Measurements from ENCODE around the gene RHBDF1.
A peak's percentile ranks its signal among the peaks of the same experiment; 100 is the strongest.

Gene RHBDF1

DNA sequence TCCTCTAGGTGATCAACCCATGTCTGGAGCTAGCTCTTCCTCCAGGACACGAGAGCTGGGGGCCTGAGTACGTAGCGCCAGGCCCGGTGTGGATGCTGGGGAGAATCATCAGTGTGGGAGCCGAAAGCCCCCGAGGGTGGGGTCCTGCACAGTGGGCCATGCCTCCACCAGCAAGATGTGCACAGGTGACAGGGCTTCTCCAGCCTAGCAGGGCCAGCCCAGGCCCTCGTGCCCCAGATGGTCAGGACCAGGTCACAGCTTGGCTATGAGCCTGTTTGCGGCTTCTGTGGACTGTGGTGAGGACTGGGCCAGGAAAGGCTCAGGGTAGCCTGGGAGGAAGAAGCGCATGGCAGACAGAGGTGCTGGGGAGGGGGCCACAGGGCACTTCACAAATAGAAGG lies 13.4 kb upstream of the RHBDF1 start:
- Histone ChIP-seq H3K27me3 (replicated peaks) (no peaks in the 10 kb centered on the region), H3K4me3 (ENCODE audit: low read depth, low read length) (no peak overlapping the region), H3K27ac (no peak overlapping the region), H3K36me3 (replicated peaks) (peaks cover 55% of the 10 kb centered on the region)
- TF ChIP-seq, protein P1, sequence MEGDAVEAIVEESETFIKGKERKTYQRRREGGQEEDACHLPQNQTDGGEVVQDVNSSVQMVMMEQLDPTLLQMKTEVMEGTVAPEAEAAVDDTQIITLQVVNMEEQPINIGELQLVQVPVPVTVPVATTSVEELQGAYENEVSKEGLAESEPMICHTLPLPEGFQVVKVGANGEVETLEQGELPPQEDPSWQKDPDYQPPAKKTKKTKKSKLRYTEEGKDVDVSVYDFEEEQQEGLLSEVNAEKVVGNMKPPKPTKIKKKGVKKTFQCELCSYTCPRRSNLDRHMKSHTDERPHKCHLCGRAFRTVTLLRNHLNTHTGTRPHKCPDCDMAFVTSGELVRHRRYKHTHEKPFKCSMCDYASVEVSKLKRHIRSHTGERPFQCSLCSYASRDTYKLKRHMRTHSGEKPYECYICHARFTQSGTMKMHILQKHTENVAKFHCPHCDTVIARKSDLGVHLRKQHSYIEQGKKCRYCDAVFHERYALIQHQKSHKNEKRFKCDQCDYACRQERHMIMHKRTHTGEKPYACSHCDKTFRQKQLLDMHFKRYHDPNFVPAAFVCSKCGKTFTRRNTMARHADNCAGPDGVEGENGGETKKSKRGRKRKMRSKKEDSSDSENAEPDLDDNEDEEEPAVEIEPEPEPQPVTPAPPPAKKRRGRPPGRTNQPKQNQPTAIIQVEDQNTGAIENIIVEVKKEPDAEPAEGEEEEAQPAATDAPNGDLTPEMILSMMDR (IDR thresholded peaks at IDR 0.05; ENCODE audit: low read depth, low read length, missing control alignments) = no peak
- DNase-seq = no peak
- in situ Hi-C loops (cut with HindIII; ENCODE audit: low pct_ligation_motif_present, low sequenced_read_pairs) = no loop called here

DNA sequence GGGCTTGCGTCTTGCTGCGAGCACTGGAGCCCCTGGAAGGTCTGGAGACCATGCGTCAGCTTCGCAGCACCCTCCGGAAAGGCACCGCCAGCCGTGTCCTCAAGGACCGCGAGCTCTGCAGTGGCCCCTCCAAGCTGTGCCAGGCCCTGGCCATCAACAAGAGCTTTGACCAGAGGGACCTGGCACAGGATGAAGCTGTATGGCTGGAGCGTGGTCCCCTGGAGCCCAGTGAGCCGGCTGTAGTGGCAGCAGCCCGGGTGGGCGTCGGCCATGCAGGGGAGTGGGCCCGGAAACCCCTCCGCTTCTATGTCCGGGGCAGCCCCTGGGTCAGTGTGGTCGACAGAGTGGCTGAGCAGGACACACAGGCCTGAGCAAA lies 13.0 kb upstream of the RHBDF1 start:
- no peak for DNase-seq
- Histone ChIP-seq H3K27me3 (replicated peaks) (no peaks in the 10 kb centered on the region), H3K36me3 (replicated peaks) (peaks cover 58% of the 10 kb centered on the region), H3K27ac (peak overlapping the region; percentile 14), H3K4me3 (ENCODE audit: low read depth, low read length) (no peak overlapping the region)
- in situ Hi-C loops (cut with HindIII; ENCODE audit: low pct_ligation_motif_present, low sequenced_read_pairs) = no loop called here
- TF ChIP-seq, protein P1 (IDR thresholded peaks at IDR 0.05; ENCODE audit: low read depth, low read length, missing control alignments) = no peak

DNA sequence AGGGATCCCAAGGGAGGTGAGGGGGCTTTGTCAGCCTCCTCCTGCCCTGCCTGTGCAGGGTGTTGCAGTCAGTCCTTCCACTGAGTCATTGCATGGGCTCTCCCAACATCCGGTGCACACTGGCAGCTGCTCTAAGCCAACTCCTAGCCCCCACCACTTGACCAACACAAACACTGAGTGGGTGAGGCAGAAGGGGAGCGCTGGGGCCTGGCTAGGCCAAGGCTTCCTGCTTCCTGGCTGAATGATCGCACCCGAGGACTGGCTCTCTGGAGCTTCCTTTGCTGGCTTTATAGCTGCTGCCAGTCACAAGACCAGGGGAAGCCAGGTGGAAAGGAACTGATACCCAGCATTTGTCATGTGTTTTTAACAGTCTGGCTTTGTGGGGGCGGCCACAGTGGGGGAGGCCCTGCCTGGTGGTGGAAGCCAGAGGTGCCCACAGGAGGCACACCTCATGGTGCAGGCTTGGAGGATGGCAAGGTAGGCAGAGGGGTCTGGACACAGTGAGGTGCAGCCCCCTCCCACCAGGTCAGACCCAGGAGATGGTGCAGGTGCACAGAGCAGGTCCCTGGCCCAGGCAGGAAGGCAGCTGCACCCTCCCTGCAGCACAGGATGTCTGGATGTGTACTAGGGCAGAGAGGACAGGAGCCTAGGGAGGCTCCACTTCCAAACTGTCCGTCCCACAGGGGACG lies 12.4 kb upstream of the RHBDF1 start:
- Histone ChIP-seq H3K36me3 (replicated peaks) (peaks cover 60% of the 10 kb centered on the region), H3K27me3 (replicated peaks) (no peaks in the 10 kb centered on the region), H3K27ac (peak overlapping the region; percentile 32), H3K4me3 (ENCODE audit: low read depth, low read length) (no peak overlapping the region)
- TF ChIP-seq, protein P1 (IDR thresholded peaks at IDR 0.05; ENCODE audit: low read depth, low read length, missing control alignments) = no peak
- peak; percentile 85 for DNase-seq
- in situ Hi-C loops (cut with HindIII; ENCODE audit: low pct_ligation_motif_present, low sequenced_read_pairs) = no loop called here

DNA sequence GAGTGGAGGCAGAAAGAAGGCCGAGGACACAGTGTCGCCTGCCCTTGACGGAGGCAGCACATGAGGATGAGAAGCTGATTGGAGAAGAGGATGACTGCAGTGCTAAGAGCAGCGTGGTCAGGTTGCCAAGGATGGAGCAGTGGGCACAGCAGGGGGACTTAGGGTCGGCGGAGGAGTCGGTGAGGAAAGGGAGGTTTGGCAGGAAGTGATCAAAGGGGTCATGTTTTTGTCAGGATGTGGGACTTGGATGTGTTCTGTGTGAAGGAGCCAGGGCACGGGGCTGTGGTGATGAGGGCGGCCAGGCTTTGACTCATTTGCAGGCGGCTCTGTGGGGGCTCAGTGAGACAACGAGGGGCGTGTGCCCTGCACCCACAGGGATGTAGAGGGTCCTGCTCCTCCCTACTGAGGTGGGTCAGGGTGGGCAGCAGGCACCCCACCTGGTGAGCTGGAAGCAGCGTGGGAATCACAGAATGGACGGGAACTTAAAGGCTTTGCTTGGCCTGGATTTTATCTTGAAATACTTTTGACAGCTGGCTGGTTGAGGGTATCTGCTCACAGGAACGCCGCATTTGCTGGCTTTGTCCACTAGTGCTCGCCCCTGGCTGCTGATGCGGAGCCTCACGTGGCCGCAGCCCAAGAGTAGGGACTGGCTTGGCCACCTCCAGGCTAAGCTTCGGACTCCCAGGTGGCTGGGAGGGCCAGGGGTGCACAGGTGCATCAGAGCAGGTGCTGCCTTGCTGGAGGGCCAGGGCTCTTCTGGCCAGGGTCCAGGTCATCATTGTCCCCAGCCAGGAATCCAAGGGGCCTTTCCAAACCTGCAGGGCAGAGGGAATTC lies 11.6 kb upstream of the RHBDF1 start:
- TF ChIP-seq, protein P1 (IDR thresholded peaks at IDR 0.05; ENCODE audit: low read depth, low read length, missing control alignments) = peak; percentile 34
- peak overlapping the region; percentile 32 for H3K27ac ChIP-seq
- no peaks in the 10 kb centered on the region for H3K27me3 ChIP-seq (replicated peaks)
- H3K36me3 ChIP-seq (replicated peaks) = peaks cover 57% of the 10 kb centered on the region
- no peak overlapping the region for H3K4me3 ChIP-seq (ENCODE audit: low read depth, low read length)
- DNase-seq = no peak
- in situ Hi-C loops (cut with HindIII; ENCODE audit: low pct_ligation_motif_present, low sequenced_read_pairs) = no loop called here

DNA sequence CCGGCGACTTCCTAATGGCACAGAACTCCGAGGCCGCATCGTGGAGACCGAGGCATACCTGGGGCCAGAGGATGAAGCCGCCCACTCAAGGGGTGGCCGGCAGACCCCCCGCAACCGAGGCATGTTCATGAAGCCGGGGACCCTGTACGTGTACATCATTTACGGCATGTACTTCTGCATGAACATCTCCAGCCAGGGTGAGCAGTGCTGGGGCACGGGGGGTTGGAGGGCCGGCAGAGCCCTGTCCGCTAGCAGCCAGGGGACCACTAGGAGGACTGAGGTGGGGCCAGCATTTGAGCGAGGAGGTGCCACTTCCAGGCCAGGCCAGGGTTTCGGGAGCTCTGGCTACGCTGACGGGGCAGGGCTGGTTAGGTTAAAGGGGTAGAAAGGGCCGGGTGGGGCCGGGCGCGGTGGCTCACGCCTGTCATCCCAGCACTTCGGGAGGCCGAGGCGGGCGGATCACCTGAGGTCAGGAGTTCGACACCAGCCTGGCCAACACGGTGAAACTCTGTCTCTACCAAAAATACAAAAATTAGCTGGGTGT lies 10.7 kb upstream of the RHBDF1 start:
- TF ChIP-seq, protein P1 (IDR thresholded peaks at IDR 0.05; ENCODE audit: low read depth, low read length, missing control alignments) = no peak
- in situ Hi-C loops (cut with HindIII; ENCODE audit: low pct_ligation_motif_present, low sequenced_read_pairs) = no loop called here
- DNase-seq = no peak
- Histone ChIP-seq H3K27ac (no peak overlapping the region), H3K27me3 (replicated peaks) (no peaks in the 10 kb centered on the region), H3K36me3 (replicated peaks) (peaks cover 50% of the 10 kb centered on the region), H3K4me3 (ENCODE audit: low read depth, low read length) (no peak overlapping the region)

Data from brain microvascular endothelial cell (primary cell).